Left renal pelvis (tissue), 4 donors: Measurements from ENCODE around the gene MGMT. TPM values are rescaled to one million over a fixed set of nuclear protein-coding genes. Genes with fewer than 3 reads are reported as not detected.
"Not testable (repeated sequence)": the region's sequence is repeated elsewhere in the genome, so short reads cannot be mapped to it uniquely, and the experiment has no call there.

ENCODE experiments used
- DNase-seq, 4 donors: peaks; one replicate each; pipeline ENCODE4 v3.0.0-alpha.2; 2013; ENCODE audit warnings: low read depth in 4 of 4, low spot score in 3 of 4
- polyA plus RNA-seq, 4 donors: library from polyadenylated mRNA; unstranded; fragments of 120-200 nt; gene quantifications; one replicate each; pipeline ENCODE4 v1.2.1, GENCODE V29; 2013; ENCODE audit not compliant: insufficient read length in 4 of 4

The MGMT gene
- polyA plus RNA-seq, result 10 to 100 TPM; 14.2 to 24.7 (median 17.5) TPM

GRCh38 chr10:129466703-129467358 lies at the start of gene MGMT:
TSS of gene MGMT (plus strand) at chr10:129467241.
- peak; percentile 63 to 80 (median 72) for DNase-seq

- no peak for DNase-seq
Observed at GRCh38 chr10:129417870-129418269, 49.2 kb upstream of the MGMT start.

GRCh38 chr10:129418496-129419225 lies 48.4 kb upstream of the MGMT start:
- no peak for DNase-seq

GRCh38 chr10:129419397-129419796 lies 47.6 kb upstream of the MGMT start:
- no peak for DNase-seq

- DNase-seq, result no peak
Observed at GRCh38 chr10:129421399-129422010, 45.5 kb upstream of the MGMT start.

- no peak for DNase-seq
Observed at GRCh38 chr10:129424978-129425377, 42.1 kb upstream of the MGMT start.

- DNase-seq, result peak in 3 of 4 donors; percentile 16 to 29 (median 19)
Observed at GRCh38 chr10:129426606-129427005, 40.4 kb upstream of the MGMT start.

GRCh38 chr10:129433266-129433665 lies 33.8 kb upstream of the MGMT start:
- no peak for DNase-seq

- not testable (repeated sequence) for DNase-seq
Observed at GRCh38 chr10:129435724-129436123, 31.3 kb upstream of the MGMT start.

GRCh38 chr10:129438024-129438423 lies 29.0 kb upstream of the MGMT start:
- no peak for DNase-seq

GRCh38 chr10:129440247-129440646 lies 26.8 kb upstream of the MGMT start:
- no peak for DNase-seq

GRCh38 chr10:129440722-129441316 lies 26.2 kb upstream of the MGMT start:
- DNase-seq, result no peak

GRCh38 chr10:129441372-129442009 lies 25.6 kb upstream of the MGMT start:
- DNase-seq, result no peak

- DNase-seq, result no peak
Observed at GRCh38 chr10:129442866-129443265, 24.2 kb upstream of the MGMT start.

GRCh38 chr10:129444359-129444758 lies 22.7 kb upstream of the MGMT start:
- no peak for DNase-seq

- DNase-seq, result no peak
Observed at GRCh38 chr10:129445436-129446182, 21.4 kb upstream of the MGMT start.

- DNase-seq, result no peak
Observed at GRCh38 chr10:129446183-129446581, 20.9 kb upstream of the MGMT start.

- DNase-seq, result no peak
Observed at GRCh38 chr10:129447486-129447885, 19.6 kb upstream of the MGMT start.

- DNase-seq, result no peak
Observed at GRCh38 chr10:129448086-129448485, 19.0 kb upstream of the MGMT start.

GRCh38 chr10:129448539-129448938 lies 18.5 kb upstream of the MGMT start:
- no peak for DNase-seq
